ENCODE results near the gene ATP2B3.

ATP2B3 gene

DNA sequence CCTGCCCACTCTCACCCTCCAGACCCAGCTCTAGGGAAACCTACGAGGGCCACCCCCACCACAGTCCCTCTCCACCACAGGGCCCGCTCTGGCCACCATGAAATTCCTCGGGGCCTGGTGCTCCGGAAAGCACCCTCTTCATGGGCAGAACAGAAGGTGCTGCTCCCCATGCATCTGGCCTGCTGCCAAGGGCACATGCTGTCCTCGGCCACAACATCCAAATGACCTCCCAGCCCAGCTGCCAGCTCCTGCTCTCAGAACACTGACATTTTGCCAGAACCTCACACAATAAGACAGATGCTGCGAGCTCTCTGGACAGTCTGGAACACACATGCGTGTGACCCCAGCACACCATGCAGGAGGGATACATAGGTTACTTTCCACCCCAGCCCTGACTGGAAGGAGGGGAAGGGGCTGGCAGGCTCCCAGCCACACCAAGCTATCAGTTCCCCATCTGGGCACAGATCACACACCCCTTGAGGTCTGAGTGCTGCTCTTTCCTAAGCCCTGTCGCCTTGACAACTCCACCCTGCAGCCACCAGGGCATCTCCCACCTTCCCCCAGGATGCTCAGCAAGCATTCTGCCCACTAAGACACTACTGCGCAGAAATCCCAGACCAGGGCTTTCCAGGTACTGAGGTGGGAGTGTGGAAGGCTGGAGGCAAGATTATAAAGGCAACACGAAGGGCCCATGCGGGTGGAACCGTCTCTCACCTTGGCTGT, 75.7 kb downstream of the ATP2B3 start:
- DNase-seq, result peak in 37 of 56 donors; percentile 2 to 75 (median 29)

DNA sequence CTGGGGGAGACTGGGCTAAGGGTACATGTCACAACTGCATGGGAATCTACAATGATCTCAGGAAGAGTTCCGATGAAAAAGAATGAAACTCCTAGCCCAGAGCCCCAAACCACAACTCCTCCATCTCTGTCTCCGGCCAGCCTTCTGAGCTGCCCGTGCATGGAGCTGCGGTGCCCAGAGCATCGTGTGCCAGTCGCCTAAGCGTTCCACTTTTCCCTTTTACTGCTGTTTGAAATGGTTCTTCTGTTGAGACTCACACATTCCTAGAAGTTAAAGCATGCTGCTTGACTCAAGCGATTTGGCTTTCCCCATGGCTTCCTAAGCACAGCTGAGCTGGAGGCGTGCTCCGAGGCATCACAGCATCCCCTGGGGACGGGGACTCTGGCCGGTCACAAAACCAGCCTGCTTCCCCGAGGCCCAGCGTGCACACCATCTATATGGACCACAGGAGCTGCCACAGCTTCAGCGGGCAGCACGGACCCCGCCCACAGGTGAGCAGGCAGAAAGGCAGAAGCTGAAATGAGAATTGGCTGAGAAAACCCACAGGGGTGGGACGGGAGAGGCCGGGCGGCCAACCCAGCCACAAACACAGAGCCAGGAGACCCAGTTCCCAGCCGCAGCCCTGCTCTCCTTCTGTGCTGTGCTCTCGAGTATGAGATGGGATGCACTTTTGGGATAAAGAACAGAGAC, 76.5 kb downstream of the ATP2B3 start:
- DNase-seq, result no peak

DNA sequence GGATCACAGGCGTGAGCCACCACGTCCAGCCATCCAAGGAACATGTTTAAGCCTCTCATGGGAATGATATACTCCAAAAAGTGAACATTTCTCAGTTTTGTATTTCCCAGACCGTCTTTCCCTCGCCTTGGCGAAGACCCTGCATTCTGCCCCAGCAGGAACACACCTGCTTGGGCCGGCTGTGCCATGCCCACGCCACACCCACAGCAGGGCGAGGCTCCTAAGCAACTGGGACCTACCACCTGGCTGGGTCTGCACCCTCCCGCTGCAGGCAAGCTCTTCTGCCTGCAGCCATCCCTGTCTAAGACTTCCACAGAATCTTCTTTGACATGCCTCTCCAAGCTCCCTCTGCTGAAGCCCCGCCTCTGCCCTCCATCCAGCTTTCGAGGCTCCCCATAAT, 77.9 kb downstream of the ATP2B3 start:
- no peak for DNase-seq

DNA sequence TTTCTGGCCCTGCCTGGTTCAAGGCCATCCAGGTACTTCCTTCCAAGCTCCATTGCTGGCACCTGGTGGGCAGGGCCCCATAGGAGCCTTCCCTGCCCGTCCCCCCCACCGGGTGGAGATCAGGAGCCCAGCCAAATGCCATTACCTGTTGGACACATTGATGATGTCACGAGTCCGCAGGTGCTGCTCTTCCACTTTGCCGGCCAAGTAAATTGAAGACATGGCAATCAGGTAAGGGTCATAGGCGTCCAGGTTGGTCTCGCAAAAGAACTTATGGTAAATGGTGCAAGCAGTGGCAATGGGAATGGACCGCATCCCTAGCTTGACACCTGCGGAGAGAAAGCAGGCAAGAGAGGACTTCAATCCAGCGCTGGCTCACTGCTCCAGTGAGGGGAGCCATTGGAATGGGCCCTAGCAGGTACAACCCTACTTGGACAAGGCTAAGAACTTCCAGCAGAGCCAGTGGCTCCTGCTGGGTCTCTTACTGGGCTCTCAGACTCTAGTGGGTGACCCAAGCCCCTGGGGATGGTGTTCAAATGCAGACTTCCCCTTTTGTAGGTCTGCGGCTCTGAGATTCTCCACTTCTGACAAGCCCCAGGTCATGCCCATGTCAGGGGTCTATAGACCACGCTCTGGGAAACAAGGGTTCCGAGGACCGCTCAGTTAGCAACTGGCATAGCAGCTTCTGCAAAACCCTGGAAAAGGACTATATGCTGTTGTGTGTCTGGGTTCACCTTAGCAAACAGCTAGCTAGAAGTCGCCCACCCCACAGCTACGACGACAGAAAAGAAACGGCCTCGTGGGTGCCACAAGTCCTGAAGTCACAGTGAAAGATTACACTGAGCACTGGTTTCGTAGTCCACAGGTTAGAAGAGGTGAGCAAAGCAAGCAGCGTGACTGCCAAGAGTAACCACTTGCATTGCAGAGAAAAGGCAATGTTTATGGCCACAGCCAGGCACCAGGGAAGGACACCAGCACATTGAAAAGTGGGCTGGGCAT, 78.7 kb downstream of the ATP2B3 start:
- no peak for DNase-seq

DNA sequence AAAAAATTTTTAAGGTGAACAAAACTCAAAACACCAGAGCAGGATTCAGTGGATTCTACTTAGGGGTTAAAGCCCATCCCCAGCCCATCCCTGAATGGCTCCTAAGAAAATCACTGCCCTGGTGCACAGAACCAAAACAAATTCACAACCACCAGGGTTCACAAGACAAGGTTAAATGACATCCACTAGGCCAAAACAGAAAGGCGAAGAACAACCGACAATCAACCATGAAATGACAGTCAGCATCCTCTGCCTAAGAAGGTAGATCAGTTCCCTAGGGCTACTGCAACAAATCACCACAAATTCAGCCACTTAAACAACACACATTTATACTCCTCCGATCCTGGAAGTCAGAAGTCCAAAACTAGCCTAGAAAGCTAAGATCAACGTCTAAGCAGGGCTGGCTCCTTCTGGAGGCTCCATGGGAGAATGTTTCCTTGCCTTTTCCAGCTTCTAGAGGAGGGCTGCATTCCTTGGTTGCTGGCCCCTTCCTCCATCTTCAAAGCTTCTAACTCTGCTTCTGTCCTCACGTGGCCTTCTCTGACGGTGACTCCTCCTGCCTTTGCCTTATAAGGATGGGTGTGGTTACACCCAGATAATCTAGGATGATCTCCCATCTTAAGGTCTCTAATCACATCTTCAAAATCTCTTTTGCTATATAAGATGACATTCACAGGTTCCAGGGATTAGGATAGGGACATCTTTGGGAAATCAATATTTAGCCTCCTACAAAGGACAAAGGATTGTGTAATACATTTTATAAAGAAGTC, 79.7 kb downstream of the ATP2B3 start:
- DNase-seq, result no peak

DNA sequence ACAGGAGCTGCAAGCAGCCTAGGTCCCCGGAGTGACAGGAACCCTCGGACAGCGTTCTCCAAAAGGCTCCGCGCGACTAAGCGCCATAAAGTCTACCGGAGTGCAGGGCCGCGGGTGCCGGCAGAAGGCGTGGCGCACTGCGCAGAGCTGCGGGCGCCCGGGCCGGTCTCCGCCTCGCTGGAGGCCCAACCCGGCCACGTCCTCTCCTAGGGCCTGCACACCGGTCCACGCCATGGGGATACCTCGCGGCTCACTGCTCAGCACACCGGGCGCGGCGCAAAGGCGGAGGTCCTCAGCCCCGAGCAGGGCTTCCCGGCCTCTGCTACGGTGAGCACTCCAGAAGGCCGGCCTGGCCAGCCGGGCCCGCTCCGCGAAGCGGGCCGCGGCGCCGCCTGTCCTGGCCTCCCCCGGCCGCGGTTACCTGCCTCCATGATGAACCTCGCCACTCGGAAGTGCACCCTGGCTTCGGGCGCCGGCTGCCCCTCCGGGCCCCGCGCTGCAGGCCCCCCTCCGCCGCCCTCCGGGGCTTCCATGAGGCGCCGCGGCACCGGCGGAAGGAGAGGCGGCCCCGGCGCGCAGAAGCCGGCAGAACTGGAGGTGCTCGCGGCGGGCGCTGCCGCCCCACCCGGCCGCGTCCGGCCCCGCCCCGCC, 81.2 kb downstream of the ATP2B3 start, which contains the start of gene CCNQ:
CCNQ (minus strand) TSS at position 599 of the 651 bp plus-strand sequence; CDS start at position 533, 66 bp downstream.
- peak in 2 of 56 donors; percentile 20 to 22 for DNase-seq

DNA sequence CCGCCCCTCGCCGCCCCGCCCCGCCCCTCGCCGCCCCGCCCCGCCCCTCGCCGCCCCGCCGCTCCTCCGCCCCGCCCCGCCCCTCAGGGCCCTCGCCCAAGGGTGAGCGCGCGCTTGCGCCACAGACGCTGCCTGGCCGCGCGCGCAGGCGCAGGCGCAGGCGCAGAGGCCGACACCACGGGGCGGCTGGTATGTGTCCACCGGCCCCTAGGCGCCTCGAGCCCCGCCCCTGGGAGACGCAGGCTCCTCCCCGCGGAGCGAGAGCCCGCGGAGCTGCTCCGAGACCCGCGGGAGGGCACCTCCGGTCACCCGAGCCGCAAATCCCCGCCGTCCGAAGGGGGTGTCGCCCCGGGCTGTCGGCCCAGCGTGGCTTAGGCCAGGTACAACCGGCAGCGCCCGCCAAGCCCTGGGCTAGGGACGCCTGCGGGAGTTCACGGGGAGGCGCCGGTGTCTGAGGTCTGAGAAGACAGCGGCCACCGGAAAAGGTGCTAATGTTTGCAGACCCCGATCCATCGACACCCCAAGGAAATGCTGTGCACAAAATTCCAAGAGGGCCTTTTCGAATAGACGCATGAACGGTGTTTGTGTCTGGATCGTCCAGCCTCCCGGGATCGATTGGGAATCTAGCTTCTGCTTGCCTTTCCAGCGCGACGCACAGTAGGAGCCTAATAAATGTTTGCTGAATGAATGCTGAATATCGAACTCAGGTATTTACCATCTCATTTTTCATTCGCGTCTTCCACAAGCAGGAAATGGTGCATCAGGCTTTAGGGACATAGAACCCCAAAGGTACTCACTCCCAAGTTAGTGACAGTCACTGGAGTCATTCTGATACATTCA, 82.0 kb downstream of the ATP2B3 start:
- DNase-seq, result peak; percentile 7 to 88 (median 68)

DNA sequence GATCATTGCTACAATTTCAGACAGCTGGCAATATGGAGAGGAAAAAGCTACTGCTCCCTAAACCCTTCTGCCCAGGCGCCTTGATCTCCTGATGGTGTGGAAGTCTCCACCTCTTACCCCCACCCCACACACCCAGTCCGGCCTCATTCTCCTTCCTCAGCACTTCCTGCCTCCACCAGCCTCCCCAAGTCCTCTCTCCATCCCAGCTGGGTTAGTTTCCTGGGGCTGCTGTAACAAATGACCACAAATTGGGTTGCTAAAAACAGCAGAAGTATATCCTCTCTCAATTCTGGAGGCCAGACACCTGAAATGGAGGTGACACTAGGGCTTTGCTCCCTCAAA, 82.6 kb downstream of the ATP2B3 start:
- no peak for DNase-seq

DNA sequence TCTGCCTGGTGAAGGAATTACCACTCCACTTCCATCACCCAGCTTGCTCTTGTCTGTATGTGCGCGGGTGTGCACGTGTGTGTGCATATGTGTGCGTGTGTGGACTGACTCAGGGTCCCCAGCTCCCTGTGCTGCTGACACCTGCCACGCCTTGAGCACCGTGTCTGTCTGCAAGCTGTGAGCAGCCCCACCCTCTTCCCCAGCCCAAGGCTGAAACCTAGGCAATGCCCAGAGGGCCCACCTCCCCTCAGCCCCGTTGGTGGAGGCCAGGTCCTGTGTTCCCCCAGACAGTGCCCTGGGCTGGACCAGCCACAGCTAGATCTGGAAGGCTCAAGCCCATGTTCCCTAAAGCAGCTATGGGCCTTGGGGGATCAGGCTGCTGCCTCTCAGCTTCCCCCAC, 83.5 kb downstream of the ATP2B3 start:
- no peak for DNase-seq

DNA sequence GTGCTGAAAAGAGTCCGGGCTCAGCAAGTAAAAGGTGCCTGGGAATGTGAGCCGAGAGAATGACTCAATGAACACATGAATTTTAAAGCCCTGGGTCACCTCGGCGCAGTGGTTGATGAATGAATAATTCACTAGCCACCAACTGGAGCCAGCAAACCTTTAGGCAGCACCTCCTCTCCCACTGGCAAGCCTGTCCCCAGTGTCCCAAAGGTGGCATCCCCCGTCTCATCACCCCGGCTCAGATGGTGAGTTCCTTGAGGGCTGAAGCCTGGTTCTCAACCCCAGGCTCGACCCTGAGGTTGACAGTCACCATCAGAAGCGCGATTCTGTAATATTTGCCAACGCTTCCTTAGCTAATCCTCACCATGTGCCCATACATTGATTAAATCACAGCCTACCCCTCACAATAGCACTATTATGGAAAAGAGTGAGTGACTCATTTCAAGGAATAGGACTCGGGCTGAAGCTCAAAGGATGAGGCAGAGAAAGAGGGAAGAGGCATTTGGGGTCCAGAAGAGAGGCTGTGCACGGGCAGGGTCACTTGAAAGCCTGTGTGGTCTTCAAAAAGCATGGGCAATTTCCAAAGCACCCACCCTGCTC, 84.2 kb downstream of the ATP2B3 start:
- DNase-seq, result no peak

DNA sequence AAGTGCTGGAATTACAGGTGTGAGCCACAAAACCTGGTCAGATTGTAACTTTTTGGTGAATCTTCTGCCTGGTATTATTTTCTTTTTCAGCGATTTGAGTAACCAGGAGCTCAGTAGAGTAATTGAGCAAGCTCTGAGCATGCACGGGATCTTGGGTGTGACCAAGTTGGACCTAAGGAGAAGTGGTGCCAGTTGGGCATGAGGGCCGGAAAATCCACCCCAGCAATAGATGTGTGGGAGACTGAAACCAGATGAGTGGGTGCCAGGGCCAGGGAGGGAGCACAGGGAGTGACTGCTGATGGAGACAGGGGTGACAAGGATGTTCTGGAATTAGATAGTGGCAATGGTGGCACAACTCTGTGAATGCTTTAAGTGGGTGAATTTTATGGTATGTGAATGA, 85.2 kb downstream of the ATP2B3 start:
- no peak for DNase-seq

DNA sequence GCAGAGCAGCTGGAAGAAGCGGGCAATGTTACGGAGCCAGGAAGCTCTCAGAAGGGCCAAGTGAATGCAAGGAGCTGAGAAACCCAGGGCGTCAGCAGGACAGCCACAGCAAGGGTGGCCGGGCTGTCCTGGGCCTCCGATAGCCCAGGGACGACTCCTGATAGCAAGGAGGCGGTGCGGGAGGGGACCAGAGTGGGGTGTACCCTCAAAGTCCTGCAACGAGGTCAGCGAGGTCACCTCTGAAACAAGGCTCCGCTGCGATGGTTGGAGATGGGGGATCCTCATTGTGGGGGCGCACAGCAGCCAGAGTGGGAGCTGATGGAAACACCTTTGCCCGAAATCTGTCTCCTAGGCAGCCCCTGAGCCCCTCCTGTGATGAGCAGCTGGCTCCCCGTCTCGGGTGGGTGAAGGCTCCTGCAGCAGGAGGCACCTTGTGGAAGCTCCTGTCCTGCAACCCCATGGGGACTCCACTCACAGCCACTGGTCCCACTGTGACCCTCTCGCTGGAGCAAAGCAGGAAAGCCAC, 85.8 kb downstream of the ATP2B3 start:
- no peak for DNase-seq

DNA sequence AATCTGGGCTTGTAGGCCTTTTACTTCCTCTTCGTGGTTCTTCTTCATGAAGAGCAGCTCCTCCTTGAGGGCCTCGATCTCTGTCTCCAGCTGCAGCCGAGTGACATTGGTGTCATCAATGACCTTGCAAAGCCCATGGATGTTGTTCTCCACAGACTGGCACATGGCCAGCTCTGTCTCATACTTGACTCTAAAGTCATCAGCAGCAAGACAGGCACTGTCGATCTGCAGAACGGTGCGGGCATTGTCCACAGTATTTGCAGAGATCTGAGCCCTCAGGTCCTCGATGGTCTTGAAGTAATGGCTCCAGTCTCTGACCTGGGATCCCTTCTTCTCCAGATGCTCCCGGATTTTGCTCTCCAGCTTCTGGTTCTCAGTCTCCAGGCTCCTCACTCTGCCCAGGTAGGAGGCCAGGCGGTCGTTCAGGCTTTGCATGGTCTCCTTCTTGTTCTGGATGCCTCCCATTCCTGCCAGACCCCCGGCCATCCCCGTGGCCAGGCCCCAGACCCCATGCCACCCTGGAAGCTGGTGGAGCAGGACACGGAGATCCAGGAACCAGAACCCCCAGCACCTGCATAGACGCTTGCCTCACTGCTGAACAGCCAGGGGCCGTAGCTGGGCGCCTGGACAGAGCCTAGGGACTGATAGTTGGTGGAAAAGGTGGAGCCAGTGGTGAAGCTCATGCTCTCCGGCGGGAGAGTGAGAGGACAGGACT, 87.4 kb downstream of the ATP2B3 start:
- peak in 1 of 56 donors; percentile 15 for DNase-seq

DNA sequence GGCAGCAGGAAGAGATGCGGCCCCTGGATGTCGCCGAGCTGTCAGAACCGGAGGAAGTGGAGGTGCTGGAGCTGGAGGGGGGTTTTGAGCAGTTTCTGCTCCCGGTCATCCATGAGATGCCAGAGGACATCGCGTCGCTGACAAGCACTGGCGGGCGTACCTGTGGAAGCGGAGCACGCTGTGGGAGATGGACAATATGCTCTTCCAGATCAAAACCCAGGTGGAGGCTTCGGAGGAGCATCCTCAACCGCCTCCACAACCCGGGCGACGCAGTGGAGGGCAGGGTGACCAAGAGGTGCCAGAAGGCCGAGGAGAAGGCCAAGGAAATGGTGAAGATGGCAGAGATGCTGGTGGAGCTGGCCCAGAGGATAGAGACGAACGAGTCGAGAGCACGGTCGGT, 89.1 kb downstream of the ATP2B3 start:
- no peak for DNase-seq

DNA sequence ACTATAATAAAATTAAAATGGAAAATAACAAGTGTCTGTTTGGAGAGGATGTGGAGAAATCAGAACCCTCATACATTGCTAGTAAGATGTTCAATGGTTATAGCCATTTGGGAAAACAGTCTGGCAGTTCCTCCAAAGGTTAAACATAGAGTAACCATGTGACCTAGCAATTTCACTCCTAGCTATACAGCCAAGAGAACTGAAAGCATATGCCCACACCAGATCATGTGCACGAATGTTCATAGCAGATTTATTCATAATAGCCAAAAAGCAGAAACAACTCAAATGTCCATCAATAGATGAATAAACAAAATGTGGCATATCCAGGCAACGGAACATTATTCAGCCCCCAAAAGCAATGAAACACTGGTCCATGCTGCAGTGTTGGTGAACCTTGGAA, 90.9 kb downstream of the ATP2B3 start:
- no peak for DNase-seq

DNA sequence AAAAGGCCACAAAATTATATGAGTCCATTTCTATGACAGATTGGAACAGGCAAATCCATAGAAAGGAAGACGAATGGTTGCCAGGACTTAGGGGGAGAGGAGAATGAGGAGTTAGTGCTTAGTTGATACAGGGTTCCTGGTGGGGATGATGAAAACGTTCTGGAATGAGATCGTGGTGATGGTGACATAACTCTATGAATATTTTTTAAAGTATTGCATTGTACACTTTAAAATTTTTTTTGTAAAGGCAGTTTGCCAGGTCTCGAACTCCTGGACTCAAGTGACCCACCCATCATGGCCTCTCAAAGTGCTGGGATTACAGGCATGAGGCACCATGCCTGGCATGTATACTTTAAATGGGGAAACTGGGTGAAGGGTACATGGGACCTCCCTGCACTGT, 91.4 kb downstream of the ATP2B3 start:
- DNase-seq, result no peak

DNA sequence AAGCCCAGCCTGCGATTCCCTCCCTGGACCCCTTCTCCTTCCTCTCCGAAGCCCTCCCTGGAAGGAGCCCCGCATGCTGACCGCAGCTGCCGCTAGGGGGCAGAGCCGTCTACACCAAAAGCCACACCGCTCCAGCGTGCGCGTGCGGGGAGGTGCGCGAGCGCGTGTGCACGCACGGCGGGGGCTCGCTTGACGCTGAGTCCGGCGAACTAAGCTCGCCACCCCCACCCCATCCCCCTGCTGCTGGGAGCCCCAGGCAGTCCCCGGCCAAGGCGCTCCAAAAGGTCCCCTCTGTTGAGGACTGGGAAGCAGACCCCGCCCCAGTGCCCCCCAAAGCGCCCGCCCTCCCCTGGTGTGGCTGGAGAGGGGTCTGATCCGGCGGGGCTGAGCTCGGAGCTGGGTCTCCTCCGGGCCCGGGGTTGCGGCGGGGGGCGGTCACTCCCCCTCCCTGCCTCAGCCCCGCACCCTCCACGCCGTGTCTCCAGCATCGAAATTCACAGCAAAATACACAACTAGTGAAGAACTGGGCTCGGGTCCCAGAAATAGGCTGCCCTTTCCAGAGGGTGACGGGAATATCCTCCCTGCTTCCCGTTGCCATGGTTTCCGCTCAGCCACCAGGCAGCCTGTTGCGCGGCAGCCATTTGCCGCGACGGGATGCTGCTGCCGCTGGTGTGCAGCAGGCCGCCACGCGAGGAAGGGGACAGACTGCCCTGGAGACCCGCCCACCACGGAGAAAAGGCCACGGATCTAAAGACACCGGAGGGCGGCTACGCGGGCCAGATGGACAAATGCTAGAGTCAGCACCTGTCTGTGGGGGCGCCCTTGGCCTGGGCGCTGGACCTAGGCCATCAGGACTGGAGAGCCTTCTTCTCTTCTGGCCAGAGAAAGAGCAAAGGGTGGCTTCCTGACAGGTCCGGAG, 92.7 kb downstream of the ATP2B3 start:
- DNase-seq, result peak in 52 of 56 donors; percentile 8 to 84 (median 60)
